H1 (cell line): Measurements from ENCODE around the gene ZNF765. TPM values are rescaled to one million over a fixed set of nuclear protein-coding genes. Genes with fewer than 3 reads are reported as not detected.

ENCODE experiments used
- CTCF ChIA-PET: fragments of 300-600 bp; sonication (Branson Sonifier 250); formaldehyde crosslinking; loops from one replicate; lab custom pipeline; 2021; ENCODE audit not compliant: partially characterized antibody; lab: Charles Lee
- POLR2A ChIA-PET: fragments of 300-600 bp; sonication (Branson Sonifier 250); formaldehyde crosslinking; loops from one replicate; lab custom pipeline; 2021; ENCODE audit warnings: inconsistent platforms; ENCODE audit not compliant: partially characterized antibody; lab: Charles Lee
- DNase-seq, 2 experiments: peaks; one replicate each; pipeline versions ENCODE4 v3.0.0 to v3.0.0-alpha.2; 2010 to 2022; ENCODE audit warnings: low spot score in 2 of 2, low read depth in 1 of 2, mixed read lengths in 1 of 2
- FAIRE-seq: peaks from 2 replicates; lab custom pipeline; 2011; peaks lifted over from hg19 to GRCh38; lab: Jason Lieb, UNC
- H2AFZ ChIP-seq: 2 replicates; pipeline ENCODE4 v1.8.1; 2012; ENCODE audit warnings: low read length, inconsistent platforms
- H2AK5ac ChIP-seq: 2 replicates; pipeline ENCODE4 v1.6.1; 2013; ENCODE audit warnings: low read depth, low read length
- H2BK120ac ChIP-seq: replicated peaks from 2 replicates; pipeline ENCODE3; 2013; ENCODE audit warnings: low read depth, low read length, inconsistent platforms
- H2BK12ac ChIP-seq: 2 replicates; pipeline ENCODE4 v1.6.1; 2013; ENCODE audit warnings: low read depth, low read length
- H2BK15ac ChIP-seq: 2 replicates; pipeline ENCODE4 v1.6.1; 2013; ENCODE audit warnings: low read length
- H2BK20ac ChIP-seq: 2 replicates; pipeline ENCODE4 v1.6.1; 2013; ENCODE audit warnings: low read length
- H2BK5ac ChIP-seq: 2 replicates; pipeline ENCODE4 v1.6.1; 2013; ENCODE audit warnings: low read depth, low read length
- H3K14ac ChIP-seq: 2 replicates; pipeline ENCODE4 v1.6.1; 2013; ENCODE audit warnings: inconsistent platforms; ENCODE audit not compliant: insufficient read length
- H3K18ac ChIP-seq: 2 replicates; pipeline ENCODE4 v1.6.1; 2013; ENCODE audit warnings: low read length; ENCODE audit errors: extremely low read depth
- H3K23ac ChIP-seq: 2 replicates; pipeline ENCODE4 v1.6.1; 2013; ENCODE audit warnings: inconsistent platforms; ENCODE audit not compliant: insufficient read length
- H3K23me2 ChIP-seq: 2 replicates; pipeline ENCODE4 v1.6.1; 2013; ENCODE audit warnings: low read depth, low read length
- H3K27ac ChIP-seq: 2 replicates; pipeline ENCODE4 v1.6.1; 2011; ENCODE audit warnings: low read depth, low read length, inconsistent platforms
- H3K27me3 ChIP-seq, 4 experiments: replicated peaks in 1 of 4; 1 replicate in 1 of 4; 2 replicates in 3 of 4; pipeline versions ENCODE4 v1.6.1 to v1.8.1; 2011 to 2013; ENCODE audit warnings: low read length in 3 of 4, mild to moderate bottlenecking in 3 of 4, inconsistent platforms in 2 of 4, mixed read lengths in 2 of 4, moderate library complexity in 1 of 4; ENCODE audit not compliant: control insufficient read depth in 3 of 4, insufficient read depth in 3 of 4; ENCODE audit errors: extremely low read depth in 1 of 4
- H3K36me3 ChIP-seq, 4 experiments: 2 replicates each; pipeline versions ENCODE4 v1.6.1 to v1.8.1; 2011 to 2013; ENCODE audit warnings: mild to moderate bottlenecking in 4 of 4, low read length in 3 of 4, moderate library complexity in 2 of 4, control low read depth in 1 of 4, inconsistent platforms in 1 of 4; ENCODE audit not compliant: insufficient read depth in 4 of 4, control insufficient read depth in 2 of 4
- H3K4ac ChIP-seq: replicated peaks from 2 replicates; pipeline ENCODE3; 2013; ENCODE audit warnings: low read length, low read depth, mixed read lengths, inconsistent platforms; ENCODE audit not compliant: insufficient read length
- H3K4me1 ChIP-seq, 4 experiments: replicated peaks in 1 of 4; 1 replicate in 1 of 4; 2 replicates in 3 of 4; pipeline versions ENCODE4 v1.6.1 to v1.8.1; 2011 to 2013; ENCODE audit warnings: low read length in 3 of 4, inconsistent platforms in 2 of 4, mixed read lengths in 1 of 4; ENCODE audit not compliant: insufficient read depth in 4 of 4, control insufficient read depth in 3 of 4
- H3K4me2 ChIP-seq, 2 experiments: 2 replicates each; pipeline versions ENCODE4 v1.6.1 to v1.8.1; 2011 to 2013; ENCODE audit warnings: low read depth in 2 of 2, low read length in 2 of 2, control low read depth in 1 of 2, inconsistent platforms in 1 of 2, mild to moderate bottlenecking in 1 of 2; ENCODE audit not compliant: insufficient read depth in 1 of 2
- H3K4me3 ChIP-seq, 4 experiments: fragments of 200-600, 300-600 bp in 1 of 4; sonication (generic), shearing (Covaris generic), sonication (Bioruptor Twin) in 1 of 4; 2 replicates each; pipeline versions ENCODE4 v1.5.1 to v1.8.1; 2011 to 2016; ENCODE audit warnings: low read length in 4 of 4, low read depth in 3 of 4, control low read depth in 2 of 4, inconsistent platforms in 2 of 4, mild to moderate bottlenecking in 2 of 4, mixed read lengths in 1 of 4, moderate library complexity in 1 of 4; ENCODE audit not compliant: insufficient read depth in 2 of 4; ENCODE audit errors: extremely low read depth in 1 of 4
- H3K56ac ChIP-seq: replicated peaks from 2 replicates; pipeline ENCODE3; 2013; ENCODE audit warnings: low read depth, mild to moderate bottlenecking, mixed read lengths, low read length, inconsistent platforms; ENCODE audit not compliant: insufficient read length
- H3K79me1 ChIP-seq: 2 replicates; pipeline ENCODE4 v1.6.1; 2013; ENCODE audit warnings: low read depth, low read length, control low read depth
- H3K79me2 ChIP-seq, 2 experiments: 2 replicates each; pipeline versions ENCODE4 v1.6.1 to v1.8.1; 2012 to 2013; ENCODE audit warnings: low read length in 2 of 2, mild to moderate bottlenecking in 2 of 2, inconsistent platforms in 1 of 2; ENCODE audit not compliant: insufficient read depth in 2 of 2, control insufficient read depth in 1 of 2
- H3K9ac ChIP-seq, 4 experiments: replicated peaks in 1 of 4; 1 replicate in 1 of 4; 2 replicates in 3 of 4; pipeline versions ENCODE4 v1.6.1 to v1.8.1; 2011 to 2013; ENCODE audit warnings: low read depth in 3 of 4, low read length in 3 of 4, control low read depth in 2 of 4, mild to moderate bottlenecking in 2 of 4, moderate library complexity in 2 of 4, inconsistent platforms in 1 of 4; ENCODE audit errors: extremely low read depth in 1 of 4
- H3K9me3 ChIP-seq, 2 experiments: 2 replicates each; pipeline versions ENCODE4 v1.6.1 to v1.8.1; 2012 to 2013; ENCODE audit warnings: mild to moderate bottlenecking in 2 of 2, moderate library complexity in 2 of 2, control low read depth in 1 of 2, inconsistent platforms in 1 of 2, low read depth in 1 of 2, low read length in 1 of 2, mixed read lengths in 1 of 2; ENCODE audit not compliant: insufficient read depth in 2 of 2
- H4K20me1 ChIP-seq, 2 experiments: replicated peaks in 1 of 2; 2 replicates each; pipeline versions ENCODE3 to v1.8.1; 2011 to 2013; ENCODE audit warnings: inconsistent platforms in 2 of 2, low read length in 2 of 2, mild to moderate bottlenecking in 1 of 2; ENCODE audit not compliant: insufficient read depth in 2 of 2, control insufficient read depth in 1 of 2
- H4K5ac ChIP-seq: 2 replicates; pipeline ENCODE4 v1.6.1; 2013; ENCODE audit warnings: low read length, low read depth, mixed read lengths, inconsistent platforms; ENCODE audit not compliant: insufficient read length
- H4K8ac ChIP-seq: 2 replicates; pipeline ENCODE4 v1.8.0; 2013; ENCODE audit warnings: mild to moderate bottlenecking, moderate library complexity, low read length, inconsistent platforms; ENCODE audit not compliant: insufficient read depth; ENCODE audit errors: extremely low read depth
- H4K91ac ChIP-seq: replicated peaks from 2 replicates; pipeline ENCODE3; 2013; ENCODE audit warnings: low read length, mixed read lengths, inconsistent platforms; ENCODE audit not compliant: insufficient read length
- E2F6 ChIP-seq: IDR thresholded peaks from 2 replicates; pipeline ENCODE4 v1.6.1; 2012; ENCODE audit warnings: inconsistent platforms
- PHF8 ChIP-seq: fragments of 200-600 bp; sonication (generic); conservative IDR thresholded peaks from 2 replicates; pipeline ENCODE4 v1.7.1; 2012; ENCODE audit warnings: low read depth, mild to moderate bottlenecking, inconsistent platforms, low read length, moderate library complexity
- TCF12 ChIP-seq: IDR thresholded peaks from 2 replicates; pipeline ENCODE4 v1.6.1; 2011; ENCODE audit warnings: low read depth, mild to moderate bottlenecking, low read length
- WGBS, 2 experiments: shearing (Covaris generic) in 1 of 2; methylation state at CpG; one replicate each; pipeline versions ENCODE4 v1.1.6 to v1.1.7; 2013 to 2015; ENCODE audit warnings: low lambda C conversion rate in 2 of 2, mixed read lengths in 2 of 2, inconsistent platforms in 1 of 2, low coverage in 1 of 2, missing lambda C conversion rate in 1 of 2; ENCODE audit not compliant: insufficient replicate concordance in 2 of 2, insufficient coverage in 1 of 2, insufficient read length in 1 of 2; ENCODE audit errors: extremely low coverage in 1 of 2, missing lambda C conversion rate in 1 of 2; 5-methylcytosine and 5-hydroxymethylcytosine counted together
- polyA plus RNA-seq, 7 experiments: library from polyadenylated mRNA; depleted of rRNA in 3 of 7; stranded (reverse) in 5 of 7; unstranded in 2 of 7; fragments of >200 nt in 5 of 7; fragments of 200-250 nt in 2 of 7; gene quantifications; 1 replicate in 5 of 7; 2 replicates in 1 of 7; 4 replicates in 1 of 7; pipeline versions ENCODE4 v1.2.1 to v1.2.3, GENCODE V29; 2011 to 2013; ENCODE audit warnings: missing spikeins in 2 of 7, mixed read lengths in 2 of 7
- total RNA-seq: library from RNA; stranded (reverse); fragmentation: NEBNext Ultra II Directional; extraction: Animal tissue kit (Norgen Biotek cat#: 25700); gene quantifications from 2 replicates; pipeline ENCODE4 v1.2.1, GENCODE V29; 2021

Gene ZNF765
- total and polyA plus RNA-seq, 2 of the 8 experiments (the other 6 are each of a cell fraction or from before 2014, with no cell fraction given), result 4.5 to 22.3 TPM

GRCh38 chr19:53365899-53366493 lies 29.0 kb upstream of the ZNF765 start:
- Histone ChIP-seq H2BK120ac (no peak overlapping the region), H4K8ac (peak overlapping the region; percentile 73), H3K56ac (no peak overlapping the region), H3K18ac (peak overlapping the region; percentile 19; the same call in 1 of the 2 replicates), H3K9ac (peak overlapping the region; percentile 46 to 60 (median 56); a peak in 6 of 7 replicates), H3K4ac (no peak overlapping the region), H3K79me2 (peaks cover 0 to 36% of the 10 kb centered on the region in 2 experiments; a peak in 3 of 4 replicates), H2BK5ac (no peak overlapping the region), H2BK12ac (no peak overlapping the region), H2BK20ac (no peak overlapping the region), H3K4me3 (peak overlapping the region; percentile 84 to 98 (median 89)), H3K23ac (no peak overlapping the region), H4K5ac (peak overlapping the region; percentile 49), H3K27me3 (no peaks in the 10 kb centered on the region), H3K4me2 (peak overlapping the region; percentile 74 to 78), H3K23me2 (peaks cover 6% of the 10 kb centered on the region), H3K27ac (peak overlapping the region; percentile 53; the same call in 1 of the 2 replicates), H2AK5ac (no peak overlapping the region), H3K79me1 (no peaks in the 10 kb centered on the region; the same call in 1 of the 2 replicates), H4K20me1 (peaks cover 0 to 5% of the 10 kb centered on the region in 2 experiments), H3K4me1 (peaks cover 0 to 3% (median under 1%) of the 10 kb centered on the region in 4 experiments; a peak in 3 of 7 replicates), H3K9me3 (no peaks in the 10 kb centered on the region), H2AFZ (peak overlapping the region; percentile 96; the same call in 1 of the 2 replicates), H3K14ac (no peak overlapping the region), H2BK15ac (no peak overlapping the region), H3K36me3 (no peaks in the 10 kb centered on the region), H4K91ac (no peak overlapping the region)
- TF ChIP-seq TCF12, result no peak
- 0 out of 2 replicates have a peak, but pooled peaks have one; percentile 2 for TF ChIP-seq PHF8
- peak; percentile 68 for TF ChIP-seq E2F6
- ChIA-PET CTCF (interaction anchor here (0.7 to 1.5 kb wide), 3 partner anchors 22 to 243 kb away, joined by 3 to 4 read pairs (median 3); partner anchors contain the start of gene ZNF665), POLR2A (interaction anchor here (0.6 to 1.0 kb wide), 2 partner anchors 9 to 212 kb away, joined by 3 to 4 read pairs; no protein-coding TSS in a partner anchor)
- DNase-seq, result no peak
- 1% methylated on average over 21 of the region's 32 CpGs; no CpG with 5 or more reads in 1 of the 2 experiments for WGBS, 2 experiments
- no peak for FAIRE-seq
